GM23248 (cell line): ENCODE measurements around the gene PHPT1. TPM values are rescaled to one million over a fixed set of nuclear protein-coding genes. Genes with fewer than 3 reads are reported as not detected.

ENCODE experiments used
- DNase-seq: peaks from one replicate; pipeline ENCODE4 v3.0.0-alpha.2; 2015
- H2AFZ ChIP-seq: fragments of 200-600 bp; sonication (generic); 2 replicates; pipeline ENCODE4 v1.6.1; 2016; ENCODE audit warnings: antibody characterized with exemption
- H3F3A ChIP-seq: fragments of 200-600 bp; sonication (generic); 2 replicates; pipeline ENCODE4 v1.6.1; 2016; ENCODE audit warnings: mild to moderate bottlenecking, antibody characterized with exemption, mixed run types; ENCODE audit not compliant: insufficient read depth
- H3K27ac ChIP-seq: fragments of 200-600 bp; sonication (generic); 2 replicates; pipeline ENCODE4 v1.5.1; 2016; ENCODE audit warnings: mild to moderate bottlenecking
- H3K27me3 ChIP-seq: fragments of 200-600 bp; sonication (generic); replicated peaks from 2 replicates; pipeline ENCODE4 v1.6.1; 2016; ENCODE audit warnings: mild to moderate bottlenecking; ENCODE audit not compliant: insufficient read depth
- H3K36me3 ChIP-seq: fragments of 200-600 bp; sonication (generic); 2 replicates; pipeline ENCODE4 v1.6.1; 2016; ENCODE audit warnings: low read depth, mild to moderate bottlenecking
- H3K4me1 ChIP-seq: fragments of 200-600 bp; sonication (generic); 2 replicates; pipeline ENCODE4 v1.6.1; 2016; ENCODE audit warnings: mild to moderate bottlenecking; ENCODE audit not compliant: insufficient read depth
- H3K4me2 ChIP-seq: fragments of 200-600 bp; sonication (generic); one replicate; pipeline ENCODE4 v1.6.1; 2016; ENCODE audit warnings: mild to moderate bottlenecking; ENCODE audit not compliant: unreplicated experiment
- H3K4me3 ChIP-seq: fragments of 200-600 bp; sonication (generic); 2 replicates; pipeline ENCODE4 v1.5.1; 2016; ENCODE audit warnings: mild to moderate bottlenecking
- H3K79me2 ChIP-seq: fragments of 200-600 bp; sonication (generic); 2 replicates; pipeline ENCODE4 v1.6.1; 2016; ENCODE audit warnings: mild to moderate bottlenecking; ENCODE audit not compliant: insufficient read depth
- H3K9ac ChIP-seq: fragments of 200-600 bp; sonication (generic); 2 replicates; pipeline ENCODE4 v1.6.1; 2016; ENCODE audit warnings: mild to moderate bottlenecking
- H3K9me2 ChIP-seq: fragments of 200-600 bp; sonication (generic); 2 replicates; pipeline ENCODE4 v1.6.1; 2016; ENCODE audit warnings: mixed run types, mild to moderate bottlenecking, moderate library complexity; ENCODE audit not compliant: insufficient read depth
- H3K9me3 ChIP-seq: fragments of 200-600 bp; sonication (generic); one replicate; pipeline ENCODE4 v1.6.1; 2017; ENCODE audit warnings: low read depth
- H4K20me1 ChIP-seq: fragments of 200-600 bp; sonication (generic); 2 replicates; pipeline ENCODE4 v1.6.0; 2016; ENCODE audit not compliant: insufficient read depth
- EZH2 ChIP-seq: fragments of 200-600 bp; sonication (generic); IDR thresholded peaks from 2 replicates; pipeline ENCODE4 v1.6.1; 2018; ENCODE audit warnings: antibody characterized with exemption, mild to moderate bottlenecking; ENCODE audit not compliant: insufficient read depth, poor library complexity, severe bottlenecking
- EZH2phosphoT487 ChIP-seq: fragments of 200-600 bp; sonication (generic); IDR thresholded peaks from 2 replicates; pipeline ENCODE4 v1.6.1; 2018; ENCODE audit warnings: antibody characterized with exemption, moderate library complexity, mild to moderate bottlenecking, low read depth; ENCODE audit not compliant: insufficient read depth
- WGBS, 2 experiments: methylation state at CpG; one replicate each; pipeline ENCODE4 v1.1.6; 2015 to 2017; ENCODE audit warnings: low lambda C conversion rate in 2 of 2, low coverage in 1 of 2; ENCODE audit errors: missing lambda C conversion rate in 2 of 2; 5-methylcytosine and 5-hydroxymethylcytosine counted together
- in situ Hi-C: fragments of 300-500 bp; cut with MboI; formaldehyde crosslinking; loops from 2 replicates; pipeline ENCODE4 v1.15.0; 2020
- polyA plus RNA-seq: library from polyadenylated mRNA; unstranded; fragments of >200 nt; fragmentation: Nextera tagmentation; extraction: Ambion mirVana; gene quantifications from 2 replicates; pipeline ENCODE4 v1.2.1, GENCODE V29; 2016
- total RNA-seq: library from RNA; depleted of rRNA; stranded (reverse); fragments of >200 nt; shearing (Covaris generic); gene quantifications from 2 replicates; pipeline ENCODE4 v1.2.3, GENCODE V29; 2014

The PHPT1 gene
- total and polyA plus RNA-seq, 2 experiments from 2014 or later: 84.6 to 302 TPM

DNA sequence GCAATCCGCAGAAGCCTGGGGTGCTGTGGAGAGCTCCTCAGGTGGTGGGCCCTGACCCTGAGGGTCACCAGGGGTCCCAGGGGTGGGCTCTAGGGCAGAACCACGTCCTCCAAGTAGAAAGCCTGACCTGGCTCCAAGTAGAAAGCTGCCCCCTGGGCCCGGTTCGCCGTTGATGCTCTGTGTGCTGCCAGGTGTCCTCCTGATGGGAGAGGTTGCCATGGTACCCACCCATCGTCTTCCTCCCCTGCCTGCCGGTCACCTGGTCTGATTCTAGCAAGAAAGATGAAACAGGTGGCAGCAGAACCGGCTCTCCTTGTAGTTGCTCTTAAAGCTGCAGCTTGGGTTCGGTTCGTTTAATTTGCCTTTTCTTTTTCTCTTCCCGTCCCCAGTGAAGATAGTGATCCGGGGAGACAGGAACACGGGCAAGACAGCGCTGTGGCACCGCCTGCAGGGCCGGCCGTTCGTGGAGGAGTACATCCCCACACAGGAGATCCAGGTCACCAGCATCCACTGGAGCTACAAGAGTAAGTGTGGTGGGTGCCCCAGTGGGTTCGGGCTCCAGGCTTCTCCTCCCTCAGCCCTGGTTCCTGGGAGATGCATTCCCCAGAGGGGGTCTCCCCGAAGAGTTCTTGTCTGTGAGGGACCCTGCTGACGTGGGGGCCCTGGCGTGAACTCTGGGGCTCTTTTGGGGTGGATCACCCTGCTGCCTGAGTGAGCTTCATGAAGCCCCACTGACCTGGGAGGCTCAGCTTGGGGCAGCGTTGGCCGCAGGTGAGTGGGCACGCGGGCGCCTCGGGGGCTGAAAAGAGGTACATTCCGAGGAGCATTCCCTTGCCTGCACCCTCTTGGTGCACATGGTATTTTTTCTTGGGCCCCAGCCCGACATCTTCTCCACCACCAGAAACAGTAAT lies 25.8 kb upstream of the PHPT1 start:
- no peaks in the 10 kb centered on the region for H3K36me3 ChIP-seq
- H3K9me3 ChIP-seq: no peaks in the 10 kb centered on the region
- H3K4me2 ChIP-seq: no peak overlapping the region
- DNase-seq: no peak
- peaks cover 23% of the 10 kb centered on the region for H3K79me2 ChIP-seq
- no peak overlapping the region for H3K9ac ChIP-seq
- no peaks in the 10 kb centered on the region for H3K4me1 ChIP-seq
- H3K27ac ChIP-seq: no peak overlapping the region
- in situ Hi-C loops: no loop called here
- no peaks in the 10 kb centered on the region for H3K27me3 ChIP-seq
- WGBS, 2 experiments: 89 to 91% methylated on average over 28 to 29 of the region's 30 CpGs
- H3K4me3 ChIP-seq: no peak overlapping the region
- H3F3A ChIP-seq: no peaks in the 10 kb centered on the region
- no peak overlapping the region for H2AFZ ChIP-seq
- H3K9me2 ChIP-seq: no peaks in the 10 kb centered on the region
- H4K20me1 ChIP-seq: no peaks in the 10 kb centered on the region
- TF ChIP-seq EZH2phosphoT487 (no peak), EZH2 (no peak)

- no peak overlapping the region for H2AFZ ChIP-seq
- no peak overlapping the region for H3K4me3 ChIP-seq
- in situ Hi-C loops: no loop called here
- no peak overlapping the region for H3K27ac ChIP-seq
- no peak overlapping the region for H3K4me2 ChIP-seq
- no peaks in the 10 kb centered on the region for H3F3A ChIP-seq
- no peak for DNase-seq
- no peaks in the 10 kb centered on the region for H3K9me3 ChIP-seq
- no peaks in the 10 kb centered on the region for H3K9me2 ChIP-seq
- TF ChIP-seq EZH2 (no peak), EZH2phosphoT487 (no peak)
- H3K4me1 ChIP-seq: no peaks in the 10 kb centered on the region
- H3K9ac ChIP-seq: no peak overlapping the region
- no peaks in the 10 kb centered on the region for H3K36me3 ChIP-seq
- peaks cover 13% of the 10 kb centered on the region for H3K79me2 ChIP-seq
- H4K20me1 ChIP-seq: no peaks in the 10 kb centered on the region
- no peaks in the 10 kb centered on the region for H3K27me3 ChIP-seq
- WGBS, 2 experiments: 92 to 95% methylated on average over 19 to 21 of the region's 21 CpGs
Observed at GRCh38 chr9:136824496-136825225, 24.5 kb upstream of the PHPT1 start.

DNA sequence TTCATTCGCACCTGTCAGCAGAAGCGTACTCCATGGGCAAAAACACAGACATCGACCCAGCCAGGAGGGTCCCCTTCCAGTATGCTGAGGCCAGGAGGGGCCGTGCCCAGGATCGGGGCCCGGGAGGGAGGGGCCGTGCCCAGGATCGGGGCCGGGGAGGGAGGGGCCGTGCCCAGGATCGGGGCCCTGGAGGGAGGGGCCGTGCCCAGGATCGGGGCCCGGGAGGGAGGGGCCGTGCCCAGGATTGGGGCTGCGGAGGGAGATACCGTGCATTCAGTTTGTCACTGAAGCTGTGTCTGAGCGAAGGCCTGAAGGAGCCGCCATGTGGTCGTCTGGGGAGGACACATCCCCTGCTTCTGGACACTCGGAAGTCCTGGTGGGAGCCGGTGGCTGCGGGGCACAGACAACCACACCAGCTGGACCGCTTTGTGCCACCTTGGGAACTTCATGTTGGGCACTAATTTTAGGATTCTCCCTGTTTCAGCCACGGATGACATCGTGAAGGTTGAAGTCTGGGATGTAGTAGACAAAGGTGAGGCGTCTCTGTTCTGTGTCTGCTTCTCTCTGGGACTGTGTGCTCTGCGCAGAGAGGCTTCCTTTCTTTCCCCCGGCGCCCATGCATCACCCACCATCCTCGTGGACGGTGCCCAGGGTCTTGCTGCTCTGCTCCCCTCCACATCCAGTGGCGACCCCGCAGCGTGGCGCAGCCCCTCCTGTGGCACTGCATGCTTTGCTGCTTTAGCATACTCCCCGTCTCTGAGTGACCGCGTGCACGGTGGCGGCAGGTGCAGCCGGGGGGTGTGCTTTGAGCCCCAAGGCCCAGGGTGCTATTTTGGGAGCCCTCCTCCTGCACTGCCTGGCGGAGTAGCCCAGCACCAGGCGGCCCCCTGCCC lies 23.7 kb upstream of the PHPT1 start:
- H3K4me3 ChIP-seq: no peak overlapping the region
- no peaks in the 10 kb centered on the region for H3F3A ChIP-seq
- DNase-seq: no peak
- H3K9me2 ChIP-seq: no peaks in the 10 kb centered on the region
- H3K36me3 ChIP-seq: no peaks in the 10 kb centered on the region
- H3K4me2 ChIP-seq: no peak overlapping the region
- H3K4me1 ChIP-seq: no peaks in the 10 kb centered on the region
- no peaks in the 10 kb centered on the region for H3K27me3 ChIP-seq
- H4K20me1 ChIP-seq: no peaks in the 10 kb centered on the region
- peaks cover 7% of the 10 kb centered on the region for H3K79me2 ChIP-seq
- H2AFZ ChIP-seq: no peak overlapping the region
- H3K27ac ChIP-seq: no peak overlapping the region
- H3K9me3 ChIP-seq: no peaks in the 10 kb centered on the region
- no peak overlapping the region for H3K9ac ChIP-seq
- no peak for TF ChIP-seq EZH2phosphoT487
- no peak for TF ChIP-seq EZH2
- 89 to 92% methylated on average over 28 to 44 of the region's 44 CpGs for WGBS, 2 experiments
- in situ Hi-C loops: no loop called here

GRCh38 chr9:136826188-136826541 lies 23.0 kb upstream of the PHPT1 start:
- in situ Hi-C loops: no loop called here
- Histone ChIP-seq H4K20me1 (no peaks in the 10 kb centered on the region), H3K4me1 (no peaks in the 10 kb centered on the region), H3K36me3 (no peaks in the 10 kb centered on the region), H3K9me3 (no peaks in the 10 kb centered on the region), H3K4me2 (no peak overlapping the region), H3K9me2 (no peaks in the 10 kb centered on the region), H3K27me3 (no peaks in the 10 kb centered on the region), H3F3A (no peaks in the 10 kb centered on the region), H3K27ac (no peak overlapping the region), H2AFZ (no peak overlapping the region), H3K79me2 (peaks cover under 1% of the 10 kb centered on the region), H3K4me3 (no peak overlapping the region), H3K9ac (no peak overlapping the region)
- no peak for TF ChIP-seq EZH2phosphoT487
- no peak for TF ChIP-seq EZH2
- 91 to 97% methylated on average over 13 to 17 of the region's 17 CpGs for WGBS, 2 experiments
- no peak for DNase-seq
